ENCODE results near the gene MAL.

MAL gene

DNA sequence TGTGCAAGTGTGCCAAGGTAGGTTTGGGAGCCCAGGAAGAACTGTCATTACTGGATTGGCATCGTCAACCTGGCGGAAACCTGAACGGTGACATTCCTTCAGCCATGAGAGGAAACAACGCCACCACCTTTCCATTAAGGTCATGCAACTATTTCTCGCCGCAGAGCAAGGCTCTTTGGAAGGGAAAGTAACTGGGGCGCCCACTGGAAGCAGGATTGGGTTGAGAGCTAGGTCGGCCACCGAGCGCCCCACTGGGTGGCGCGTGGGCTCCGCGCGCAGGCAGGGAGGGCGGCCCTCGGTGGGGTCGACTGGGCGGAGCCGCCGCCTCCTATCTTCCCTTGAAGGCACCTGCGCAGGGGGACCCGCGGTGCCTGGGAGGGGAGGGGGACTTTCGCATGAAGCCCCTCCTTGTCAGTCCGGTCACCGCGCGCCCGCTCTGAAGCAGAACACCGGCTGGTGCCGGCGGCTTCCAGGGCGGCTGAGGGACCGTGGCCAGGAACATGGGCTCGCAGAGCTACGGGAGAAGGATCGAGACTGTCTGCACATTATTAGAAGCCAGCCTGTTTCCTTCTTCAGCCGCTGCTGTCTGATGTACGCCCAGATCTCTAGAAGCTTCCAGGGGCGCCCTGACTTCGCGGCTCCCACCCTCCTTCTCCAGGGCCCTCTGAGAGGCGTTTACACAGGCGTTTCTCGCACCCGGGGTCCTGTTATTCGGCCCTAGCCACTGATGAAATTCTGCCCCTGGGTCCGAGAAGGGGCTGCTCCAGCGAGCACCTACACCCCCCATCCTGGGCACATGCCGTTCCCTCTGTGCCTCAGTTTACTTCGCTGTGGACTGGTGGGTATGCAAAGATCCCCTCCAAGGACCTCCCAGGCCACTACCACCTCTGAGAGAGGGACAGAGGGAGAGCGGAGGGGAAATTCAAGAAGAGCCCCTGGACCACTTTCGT lies 27.3 kb upstream of the MAL start:
- DNase-seq = no peak

- no peak for DNase-seq
Measured at GRCh38 chr2:94999431-94999883, 26.1 kb upstream of the MAL start.

- no peak for DNase-seq
Measured at GRCh38 chr2:95001051-95001562, 24.4 kb upstream of the MAL start.

DNA sequence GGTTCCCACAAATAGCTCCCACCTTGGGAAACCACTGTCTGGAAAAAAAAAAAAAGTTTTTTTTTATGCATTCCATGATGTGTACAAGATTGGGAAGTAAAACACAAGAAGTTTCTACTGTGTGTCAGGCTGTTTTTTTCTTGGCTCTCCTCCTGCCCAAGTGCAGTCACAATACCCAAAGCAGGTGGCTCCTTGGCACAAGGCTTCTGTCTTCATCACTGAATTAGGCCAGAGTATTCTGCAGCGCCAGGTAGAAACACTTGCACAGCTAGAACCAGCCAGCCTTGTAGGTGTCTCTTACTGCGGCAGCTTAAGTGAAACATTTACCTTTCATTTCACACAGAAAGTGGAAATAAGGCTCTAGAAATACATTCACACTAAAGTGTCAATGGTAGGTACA lies 23.8 kb upstream of the MAL start:
- DNase-seq = no peak

DNA sequence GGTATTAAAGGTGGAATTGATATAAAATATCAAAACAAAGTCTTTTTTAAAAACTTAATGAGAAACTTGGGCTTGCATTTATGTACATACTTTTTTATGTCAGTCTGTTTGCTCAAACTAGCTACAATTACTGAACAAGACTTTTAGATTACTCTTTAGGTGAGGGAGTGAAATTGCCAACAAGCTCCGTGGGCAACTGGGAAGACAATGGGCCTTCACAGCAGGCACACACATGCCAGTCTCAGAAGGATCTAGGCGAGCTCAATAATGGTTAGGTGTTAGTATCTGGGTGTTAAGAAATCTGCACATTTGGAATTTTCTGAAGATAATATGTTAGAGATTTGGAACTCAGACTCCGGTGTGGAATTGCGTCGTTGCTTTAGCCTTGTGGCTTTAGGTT lies 23.0 kb upstream of the MAL start:
- no peak for DNase-seq

DNA sequence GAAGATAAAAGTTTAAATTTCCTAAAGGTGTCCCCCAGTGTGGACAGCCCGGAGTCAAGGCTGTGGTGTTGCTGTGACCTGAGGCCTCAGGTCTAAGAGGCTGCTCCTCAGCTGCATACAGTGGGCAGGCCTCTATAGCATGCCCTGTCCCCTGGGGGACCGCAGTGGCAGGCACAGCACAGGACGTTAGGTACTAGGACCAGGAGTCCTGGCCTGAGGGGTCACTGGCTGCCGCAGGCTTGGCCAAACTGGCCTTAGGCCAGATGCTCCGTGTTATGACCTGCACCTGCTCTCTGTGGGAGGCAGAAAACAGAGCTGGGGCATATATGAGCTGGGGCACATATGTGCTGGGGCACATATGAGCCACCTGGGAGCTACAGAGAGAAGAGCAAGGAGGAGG lies 21.2 kb upstream of the MAL start:
- DNase-seq = no peak

GRCh38 chr2:95004711-95005110 lies 20.8 kb upstream of the MAL start:
- no peak for DNase-seq

DNA sequence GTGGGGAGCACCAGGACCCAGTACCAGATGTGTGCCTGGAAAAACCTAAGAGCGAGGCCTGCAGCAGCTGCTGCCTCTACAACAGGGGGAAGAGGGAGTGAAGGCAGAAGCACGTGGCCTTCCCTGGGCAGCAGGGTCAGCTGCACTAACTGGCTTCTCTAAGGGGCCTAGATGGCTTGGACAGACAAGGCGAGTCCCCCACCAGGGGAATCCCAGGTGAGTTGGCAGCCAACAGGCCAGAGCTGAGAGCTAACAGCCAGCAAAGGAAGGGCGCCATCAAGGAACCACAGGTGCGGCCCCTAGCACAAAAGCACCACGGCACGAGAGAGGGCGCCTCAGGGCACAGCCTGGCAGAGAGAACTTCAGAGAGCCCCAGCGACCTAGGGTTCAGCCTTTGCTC lies 19.8 kb upstream of the MAL start:
- no peak for DNase-seq

DNA sequence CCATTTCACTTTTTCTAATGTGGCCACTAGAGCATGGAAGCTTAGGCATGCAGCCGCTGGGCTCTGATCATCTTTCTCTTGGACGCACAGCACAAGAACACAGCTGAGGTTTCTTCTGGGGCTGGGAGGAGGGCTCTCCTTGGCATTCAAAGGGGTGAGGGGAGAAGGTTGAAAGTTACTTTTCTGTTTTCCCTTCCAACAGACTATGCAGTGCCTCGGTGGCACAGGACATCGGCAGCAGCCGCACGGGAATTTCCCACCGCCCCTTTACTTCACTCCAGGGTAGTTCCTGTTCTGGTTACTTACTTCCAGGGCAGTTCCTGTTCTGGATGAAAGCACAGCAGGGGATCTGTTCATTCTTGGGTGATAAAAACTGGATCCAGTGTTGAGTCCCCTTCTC lies 18.9 kb upstream of the MAL start:
- no peak for DNase-seq

DNA sequence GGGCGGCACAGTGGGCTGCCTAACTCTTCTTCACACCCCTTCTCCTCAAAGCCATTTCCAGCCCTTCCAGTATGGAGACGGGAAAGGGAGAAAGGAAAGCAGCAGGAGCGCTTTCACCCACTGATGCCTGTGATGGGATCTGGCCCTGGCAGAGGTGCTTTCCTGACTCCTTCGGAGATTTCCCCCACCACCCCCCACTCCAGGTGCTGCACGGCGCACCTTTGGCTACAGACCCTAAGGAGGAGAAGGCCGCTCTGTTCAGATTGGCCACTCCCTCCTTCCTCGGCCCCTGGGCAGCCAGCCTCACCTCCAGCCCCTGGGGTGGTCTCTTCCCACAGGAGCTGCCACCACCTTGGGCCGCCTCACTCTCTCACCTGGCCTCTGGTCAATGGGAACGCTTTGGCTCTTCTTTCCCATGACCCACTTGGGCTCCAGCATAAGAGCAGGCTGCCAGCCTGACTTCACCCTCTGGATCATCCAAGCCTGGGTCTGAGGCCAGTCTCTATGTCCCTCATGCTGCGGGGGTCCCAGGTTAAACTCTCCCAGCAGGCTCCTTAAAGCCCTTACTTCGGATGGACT lies 18.4 kb upstream of the MAL start:
- no peak for DNase-seq

DNA sequence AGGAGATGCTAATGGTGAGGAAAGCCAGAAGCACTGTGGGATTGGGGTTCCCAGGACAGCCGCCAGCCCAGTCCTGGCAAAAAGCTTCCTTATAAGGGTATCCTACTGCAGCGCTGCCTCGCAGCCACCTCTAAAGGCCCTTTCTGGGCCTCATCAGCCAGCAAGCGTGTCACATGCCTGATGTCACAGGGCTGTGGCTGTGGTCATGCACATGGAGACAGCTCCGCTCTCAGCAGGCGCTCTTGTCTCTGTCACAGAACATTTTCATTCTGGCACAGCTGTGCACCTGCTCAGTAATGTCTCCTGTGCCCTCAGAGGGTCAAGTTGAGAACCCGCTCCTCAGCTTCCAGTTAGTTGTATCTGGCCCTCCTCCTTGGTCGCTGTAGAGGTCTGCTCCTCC lies 17.7 kb upstream of the MAL start:
- DNase-seq = no peak

DNA sequence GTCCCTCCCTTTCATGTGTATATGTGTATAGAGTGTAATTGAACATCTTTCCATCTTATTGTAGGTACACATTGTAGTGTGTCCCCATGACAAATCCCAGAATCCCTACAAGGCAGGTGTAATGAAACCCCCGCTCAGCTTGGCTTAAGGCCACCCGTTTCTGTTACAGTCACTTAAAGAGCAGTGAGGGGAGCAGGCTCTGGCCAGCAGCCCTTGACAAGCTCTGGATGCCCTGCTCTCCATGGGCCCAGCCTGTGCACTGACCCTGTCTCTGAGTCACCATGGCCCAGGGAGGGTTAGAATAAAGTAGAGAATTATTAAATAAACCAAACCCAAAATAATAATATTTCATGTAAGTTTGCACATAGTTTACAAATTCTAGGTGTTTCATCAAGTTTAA lies 17.2 kb upstream of the MAL start:
- DNase-seq = no peak

DNA sequence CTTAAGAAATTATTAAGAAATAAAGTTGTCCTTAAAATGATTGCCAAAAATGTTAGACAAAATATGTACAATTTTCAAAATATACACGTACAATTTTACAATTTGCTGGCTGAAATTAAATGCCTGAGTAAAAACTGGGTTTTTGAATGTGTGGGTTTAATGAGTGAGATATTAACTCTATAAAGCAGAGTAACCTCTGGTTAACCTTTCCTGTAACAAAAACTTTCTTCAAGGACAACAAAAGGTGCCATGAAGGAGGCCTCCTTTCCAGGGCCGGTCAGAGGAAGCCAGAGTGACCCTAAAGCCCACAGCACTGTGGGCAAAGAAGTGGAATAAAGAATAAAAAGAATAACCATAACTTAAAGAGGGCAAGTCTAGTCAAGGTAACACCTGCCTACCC lies 16.5 kb upstream of the MAL start:
- no peak for DNase-seq

GRCh38 chr2:95009412-95009811 lies 16.1 kb upstream of the MAL start:
- DNase-seq = no peak

- no peak for DNase-seq
Measured at GRCh38 chr2:95010126-95010525, 15.4 kb upstream of the MAL start.

- no peak for DNase-seq
Measured at GRCh38 chr2:95010718-95011117, 14.8 kb upstream of the MAL start.

GRCh38 chr2:95012881-95013550 lies 12.5 kb upstream of the MAL start:
- no peak for DNase-seq

DNA sequence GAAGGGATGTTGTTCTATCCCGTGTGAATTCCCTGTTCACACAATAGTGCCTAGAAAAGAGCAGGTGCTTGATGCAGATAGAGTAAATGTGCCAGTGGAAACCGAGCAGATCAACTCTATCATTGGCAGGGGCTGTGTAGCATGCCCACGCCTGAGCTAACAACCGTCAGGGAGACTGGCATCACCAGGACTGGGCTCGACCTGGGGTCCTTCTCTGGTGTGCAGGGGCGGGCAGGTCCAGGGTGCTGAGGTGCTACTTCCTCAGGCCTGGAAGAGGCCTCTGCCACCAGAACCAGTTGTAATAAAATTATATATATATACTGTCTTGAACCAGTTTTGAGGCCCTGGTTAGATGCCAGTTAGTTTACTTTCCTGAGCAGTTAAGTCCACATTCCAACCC lies 11.8 kb upstream of the MAL start:
- DNase-seq = no peak

- DNase-seq = no peak
Measured at GRCh38 chr2:95014126-95014708, 11.3 kb upstream of the MAL start.

GRCh38 chr2:95015261-95015912 lies 10.1 kb upstream of the MAL start:
- DNase-seq = no peak

- DNase-seq = no peak
Measured at GRCh38 chr2:95016616-95017015, 8.9 kb upstream of the MAL start.

DNA sequence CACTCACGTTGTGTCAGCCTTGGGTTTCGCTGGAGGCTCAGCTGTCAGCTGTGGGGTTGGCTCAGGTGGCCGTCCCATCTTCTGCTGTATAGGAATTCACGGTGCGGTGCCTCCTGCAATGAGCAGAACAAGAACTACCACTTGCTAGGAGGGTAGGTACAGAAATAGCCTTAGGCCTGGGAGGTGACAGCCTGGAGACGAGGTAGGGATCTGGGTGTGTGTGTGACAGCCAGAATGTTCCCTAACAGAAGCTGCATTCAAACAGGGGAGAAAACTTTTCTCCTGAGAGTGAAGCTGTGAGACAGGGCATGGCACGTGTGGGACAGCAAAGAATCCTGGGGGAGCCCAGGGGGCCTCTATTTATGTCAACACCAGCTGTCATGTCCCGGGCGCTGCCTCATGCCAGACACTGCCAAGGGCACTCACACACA lies 8.4 kb upstream of the MAL start:
- no peak for DNase-seq

DNA sequence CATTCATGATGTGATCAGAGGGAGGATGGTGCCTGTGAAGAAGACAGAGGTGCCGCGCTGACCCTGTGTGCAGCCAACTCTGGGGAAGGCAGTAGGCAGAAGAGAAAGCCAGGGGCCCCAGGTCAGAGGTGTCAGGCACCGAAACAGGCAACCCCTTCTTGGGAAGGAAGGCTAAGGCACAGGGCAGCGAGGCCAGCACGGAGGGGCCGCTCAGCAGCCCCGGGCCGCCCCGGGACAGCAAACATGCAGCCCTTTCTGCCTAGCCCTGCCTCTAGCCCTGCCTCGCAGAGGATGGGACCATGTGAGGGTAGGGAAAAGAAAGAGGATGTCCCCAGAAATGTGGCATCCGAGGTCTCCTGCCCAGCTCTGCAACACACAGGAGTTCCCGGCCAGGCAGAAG lies 7.7 kb upstream of the MAL start:
- no peak for DNase-seq
